HepG2 (cell line): ENCODE results near the gene PLAGL2. TPM values are rescaled to one million over a fixed set of nuclear protein-coding genes. Genes with fewer than 3 reads are reported as not detected.

Experiments used
- BCL3 ChIP-seq: sonication (generic); formaldehyde crosslinking; IDR thresholded peaks from 2 replicates; pipeline ENCODE4 v1.5.1; 2020; ENCODE audit warnings: mild to moderate bottlenecking, missing genetic modification reagents, moderate library complexity
- CENPX ChIP-seq: sonication (generic); formaldehyde crosslinking; IDR thresholded peaks from 2 replicates; pipeline ENCODE4 v1.9.0; 2021; ENCODE audit warnings: mild to moderate bottlenecking, missing genetic modification reagents, moderate library complexity
- DZIP1 ChIP-seq: sonication (generic); formaldehyde crosslinking; IDR thresholded peaks from 2 replicates; pipeline ENCODE4 v1.5.0; 2020; ENCODE audit warnings: mild to moderate bottlenecking, missing genetic modification reagents
- FOXK1 ChIP-seq: sonication (generic); formaldehyde crosslinking; IDR thresholded peaks from 2 replicates; pipeline ENCODE4 v1.4.0; 2020; ENCODE audit warnings: low read depth, missing genetic modification reagents, borderline replicate concordance
- GATAD2A ChIP-seq: IDR thresholded peaks from 2 replicates; pipeline ENCODE4 v1.6.1; 2016
- LCORL ChIP-seq, 2 experiments: fragments of 450-650 bp in 1 of 2; sonication (generic) in 1 of 2; formaldehyde crosslinking in 1 of 2; IDR thresholded peaks; 2 replicates each; pipeline versions ENCODE4 v1.5.0 to v1.6.1; 2017 to 2020; ENCODE audit warnings: antibody characterized with exemption in 1 of 2, missing genetic modification reagents in 1 of 2
- PHF8 ChIP-seq: sonication (generic); formaldehyde crosslinking; IDR thresholded peaks from 2 replicates; pipeline ENCODE4 v1.5.0; 2020; ENCODE audit warnings: missing genetic modification reagents
- SOX6 ChIP-seq, 2 experiments: fragments of 450-650 bp in 1 of 2; sonication (generic) in 1 of 2; formaldehyde crosslinking in 1 of 2; IDR thresholded peaks; 2 replicates each; pipeline versions ENCODE4 v1.4.0 to v1.6.1; 2017 to 2020; ENCODE audit warnings: antibody characterized with exemption in 1 of 2, mild to moderate bottlenecking in 1 of 2, missing genetic modification reagents in 1 of 2
- TCF7 ChIP-seq: sonication (generic); IDR thresholded peaks from 2 replicates; pipeline ENCODE4 v1.6.1; 2016; ENCODE audit warnings: antibody characterized with exemption, low read depth
- TEAD3 ChIP-seq: optimal IDR thresholded peaks from 2 replicates; pipeline ENCODE3; 2016; ENCODE audit warnings: borderline replicate concordance
- YY1 ChIP-seq: IDR thresholded peaks from 2 replicates; pipeline ENCODE4 v1.6.1; 2011; ENCODE audit warnings: low read length, low read depth, moderate library complexity, mild to moderate bottlenecking; ENCODE audit not compliant: insufficient read depth, insufficient replicate concordance
- ZMYM4 ChIP-seq: sonication (generic); formaldehyde crosslinking; IDR thresholded peaks from 2 replicates; pipeline ENCODE4 v1.8.1; 2023; ENCODE audit warnings: mild to moderate bottlenecking, missing genetic modification reagents
- ZNF343 ChIP-seq: sonication (generic); formaldehyde crosslinking; IDR thresholded peaks from 2 replicates; pipeline ENCODE4 v1.4.0; 2020; ENCODE audit warnings: mild to moderate bottlenecking, missing genetic modification reagents
- ZNF546 ChIP-seq: sonication (generic); formaldehyde crosslinking; conservative IDR thresholded peaks from 2 replicates; pipeline ENCODE4 v1.8.1; 2023; ENCODE audit warnings: mild to moderate bottlenecking, missing genetic modification reagents
- ZNF558 ChIP-seq: sonication (generic); formaldehyde crosslinking; IDR thresholded peaks from 2 replicates; pipeline ENCODE4 v1.9.0; 2022; ENCODE audit warnings: mild to moderate bottlenecking, missing genetic modification reagents, borderline replicate concordance
- polyA plus RNA-seq, 8 experiments: library from polyadenylated mRNA; depleted of rRNA in 3 of 8; stranded (reverse) in 7 of 8; unstranded in 1 of 8; fragments of >200 nt; fragmentation: Illumina TruSeq in 4 of 8; extraction: Trizol in 4 of 8; gene quantifications; 2 replicates each; pipeline versions ENCODE4 v1.2.1 to v1.2.3, GENCODE V29; 2011 to 2016; ENCODE audit warnings: low read depth in 4 of 8, missing spikeins in 1 of 8, mixed read lengths in 1 of 8; ENCODE audit not compliant: insufficient read depth in 1 of 8
- total RNA-seq, 5 experiments: library from RNA; depleted of rRNA; stranded (reverse); fragments of >200 nt; fragmentation: Illumina TruSeq; extraction: Trizol; gene quantifications; 2 replicates each; pipeline ENCODE4 v1.2.3, GENCODE V29; 2016; ENCODE audit warnings: low read depth in 1 of 5
- TF ChIP-seq, protein P1 (sequence below): IDR thresholded peaks from 2 replicates; pipeline ENCODE4 v1.6.1; 2016; ENCODE audit warnings: missing compliant biosample characterization, missing genetic modification reagents, borderline replicate concordance
- TF ChIP-seq, protein P2 (sequence below): sonication (generic); formaldehyde crosslinking; IDR thresholded peaks from 2 replicates; pipeline ENCODE4 v1.4.0; 2020; ENCODE audit warnings: missing genetic modification reagents
- TF ChIP-seq, protein P3 (sequence below): fragments of 450-650 bp; IDR thresholded peaks from 2 replicates; pipeline ENCODE4 v1.6.1; 2017
- TF ChIP-seq, protein P4 (sequence below): IDR thresholded peaks from 2 replicates; pipeline ENCODE4 v1.6.1; 2018; ENCODE audit warnings: missing genetic modification reagents

PLAGL2 gene
- total and polyA plus RNA-seq, 2 of the 13 experiments (the other 11 are each of a cell fraction or from before 2014, with no cell fraction given), result 15.2 to 15.3 TPM

- TF ChIP-seq, protein P1, sequence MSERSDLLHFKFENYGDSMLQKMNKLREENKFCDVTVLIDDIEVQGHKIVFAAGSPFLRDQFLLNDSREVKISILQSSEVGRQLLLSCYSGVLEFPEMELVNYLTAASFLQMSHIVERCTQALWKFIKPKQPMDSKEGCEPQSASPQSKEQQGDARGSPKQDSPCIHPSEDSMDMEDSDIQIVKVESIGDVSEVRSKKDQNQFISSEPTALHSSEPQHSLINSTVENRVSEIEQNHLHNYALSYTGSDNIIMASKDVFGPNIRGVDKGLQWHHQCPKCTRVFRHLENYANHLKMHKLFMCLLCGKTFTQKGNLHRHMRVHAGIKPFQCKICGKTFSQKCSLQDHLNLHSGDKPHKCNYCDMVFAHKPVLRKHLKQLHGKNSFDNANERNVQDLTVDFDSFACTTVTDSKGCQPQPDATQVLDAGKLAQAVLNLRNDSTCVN (CRISPR knock-in tag), result no peak
- TF ChIP-seq DZIP1 (CRISPR knock-in tag) (no peak), ZNF343 (CRISPR knock-in tag) (no peak), ZMYM4 (peak; percentile 50; the same call in 1 of the 2 replicates), ZNF558 (CRISPR knock-in tag) (no peak), FOXK1 (CRISPR knock-in tag) (no peak), SOX6 (IDR thresholded peaks at IDR 0.05) (no peak), SOX6 (CRISPR knock-in tag; IDR thresholded peaks at IDR 0.05) (peak; percentile 37; the same call in 1 of the 2 replicates), TEAD3 (CRISPR knock-in tag) (peak; percentile 40), BCL3 (CRISPR knock-in tag) (peak; percentile 95), TCF7 (no peak), GATAD2A (no peak), PHF8 (CRISPR knock-in tag) (no peak), ZNF546 (peak; percentile 39; the same call in 1 of the 2 replicates), CENPX (no peak), YY1 (peak; percentile 36), LCORL (IDR thresholded peaks at IDR 0.05) (no peak), LCORL (CRISPR knock-in tag; IDR thresholded peaks at IDR 0.05) (peak; percentile 92)
- TF ChIP-seq, protein P2, sequence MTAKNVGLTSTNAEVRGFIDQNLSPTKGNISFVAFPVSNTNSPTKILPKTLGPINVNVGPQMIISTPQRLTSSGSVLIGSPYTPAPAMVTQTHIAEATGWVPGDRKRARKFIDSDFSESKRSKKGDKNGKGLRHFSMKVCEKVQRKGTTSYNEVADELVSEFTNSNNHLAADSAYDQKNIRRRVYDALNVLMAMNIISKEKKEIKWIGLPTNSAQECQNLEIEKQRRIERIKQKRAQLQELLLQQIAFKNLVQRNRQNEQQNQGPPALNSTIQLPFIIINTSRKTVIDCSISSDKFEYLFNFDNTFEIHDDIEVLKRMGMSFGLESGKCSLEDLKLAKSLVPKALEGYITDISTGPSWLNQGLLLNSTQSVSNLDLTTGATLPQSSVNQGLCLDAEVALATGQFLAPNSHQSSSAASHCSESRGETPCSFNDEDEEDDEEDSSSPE (CRISPR knock-in tag), result no peak
- TF ChIP-seq, protein P3, sequence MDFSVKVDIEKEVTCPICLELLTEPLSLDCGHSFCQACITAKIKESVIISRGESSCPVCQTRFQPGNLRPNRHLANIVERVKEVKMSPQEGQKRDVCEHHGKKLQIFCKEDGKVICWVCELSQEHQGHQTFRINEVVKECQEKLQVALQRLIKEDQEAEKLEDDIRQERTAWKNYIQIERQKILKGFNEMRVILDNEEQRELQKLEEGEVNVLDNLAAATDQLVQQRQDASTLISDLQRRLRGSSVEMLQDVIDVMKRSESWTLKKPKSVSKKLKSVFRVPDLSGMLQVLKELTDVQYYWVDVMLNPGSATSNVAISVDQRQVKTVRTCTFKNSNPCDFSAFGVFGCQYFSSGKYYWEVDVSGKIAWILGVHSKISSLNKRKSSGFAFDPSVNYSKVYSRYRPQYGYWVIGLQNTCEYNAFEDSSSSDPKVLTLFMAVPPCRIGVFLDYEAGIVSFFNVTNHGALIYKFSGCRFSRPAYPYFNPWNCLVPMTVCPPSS, result no peak
- TF ChIP-seq, protein P4, sequence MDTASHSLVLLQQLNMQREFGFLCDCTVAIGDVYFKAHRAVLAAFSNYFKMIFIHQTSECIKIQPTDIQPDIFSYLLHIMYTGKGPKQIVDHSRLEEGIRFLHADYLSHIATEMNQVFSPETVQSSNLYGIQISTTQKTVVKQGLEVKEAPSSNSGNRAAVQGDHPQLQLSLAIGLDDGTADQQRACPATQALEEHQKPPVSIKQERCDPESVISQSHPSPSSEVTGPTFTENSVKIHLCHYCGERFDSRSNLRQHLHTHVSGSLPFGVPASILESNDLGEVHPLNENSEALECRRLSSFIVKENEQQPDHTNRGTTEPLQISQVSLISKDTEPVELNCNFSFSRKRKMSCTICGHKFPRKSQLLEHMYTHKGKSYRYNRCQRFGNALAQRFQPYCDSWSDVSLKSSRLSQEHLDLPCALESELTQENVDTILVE (CRISPR knock-in tag), result no peak
Observed at GRCh38 chr20:32155017-32155981, 52.2 kb downstream of the PLAGL2 start (continued).
